Fibroblast of lung (primary cell): ENCODE measurements around the gene PDE9A. TPM values are rescaled to one million over a fixed set of nuclear protein-coding genes. Genes with fewer than 3 reads are reported as not detected.

Source experiments
- DNase-seq, 2 donors: peaks; one replicate each; pipeline versions ENCODE4 v3.0.0 to v3.0.0-alpha.2; 2010; ENCODE audit warnings: low read depth in 2 of 2
- H2AFZ ChIP-seq: 2 replicates; pipeline ENCODE4 v1.5.1; 2012; ENCODE audit warnings: low read length, control low read depth, inconsistent platforms
- H3K27ac ChIP-seq: 2 replicates; pipeline ENCODE4 v1.5.1; 2011; ENCODE audit warnings: low read length, control low read depth; ENCODE audit not compliant: insufficient read depth
- H3K27me3 ChIP-seq: 2 replicates; pipeline ENCODE4 v1.5.1; 2011; ENCODE audit warnings: mild to moderate bottlenecking, low read length; ENCODE audit not compliant: control insufficient read depth, insufficient read depth
- H3K36me3 ChIP-seq: 2 replicates; pipeline ENCODE4 v1.5.1; 2011; ENCODE audit warnings: low read length; ENCODE audit not compliant: control insufficient read depth, insufficient read depth
- H3K4me1 ChIP-seq: 2 replicates; pipeline ENCODE4 v1.5.1; 2011; ENCODE audit warnings: low read length; ENCODE audit not compliant: control insufficient read depth, insufficient read depth; ENCODE audit errors: extremely low read depth
- H3K4me2 ChIP-seq: 2 replicates; pipeline ENCODE4 v1.5.1; 2011; ENCODE audit warnings: low read length, control low read depth; ENCODE audit not compliant: insufficient read depth; ENCODE audit errors: extremely low read depth
- H3K4me3 ChIP-seq, 4 experiments: fragments of 200-600 bp in 1 of 4; sonication (generic) in 1 of 4; replicated peaks in 1 of 4; 2 replicates each; pipeline ENCODE4 v1.5.1; 2011 to 2016; ENCODE audit warnings: low read length in 4 of 4, low read depth in 3 of 4, mild to moderate bottlenecking in 3 of 4, control low read depth in 2 of 4, inconsistent platforms in 1 of 4, mixed read lengths in 1 of 4; ENCODE audit not compliant: insufficient read depth in 1 of 4; ENCODE audit errors: control extremely low read depth in 1 of 4
- H3K79me2 ChIP-seq: 2 replicates; pipeline ENCODE4 v1.5.1; 2012; ENCODE audit warnings: mild to moderate bottlenecking, low read length, inconsistent platforms; ENCODE audit not compliant: control insufficient read depth, insufficient read depth
- H3K9ac ChIP-seq: 2 replicates; pipeline ENCODE4 v1.5.1; 2011; ENCODE audit warnings: mild to moderate bottlenecking, low read length, control low read depth; ENCODE audit not compliant: insufficient read depth
- H3K9me3 ChIP-seq: 2 replicates; pipeline ENCODE4 v1.5.1; 2012; ENCODE audit warnings: low read depth, low read length; ENCODE audit not compliant: control insufficient read depth, insufficient read depth
- H4K20me1 ChIP-seq: 2 replicates; pipeline ENCODE4 v1.5.1; 2011; ENCODE audit warnings: low read length; ENCODE audit not compliant: control insufficient read depth, insufficient read depth; ENCODE audit errors: extremely low read depth
- EZH2 ChIP-seq: IDR thresholded peaks from 2 replicates; pipeline ENCODE4 v1.5.1; 2012; ENCODE audit warnings: low read length, control low read depth, mild to moderate bottlenecking; ENCODE audit errors: missing control alignments
- polyA plus RNA-seq, 2 donors: library from polyadenylated mRNA; depleted of rRNA in 1 of 2; stranded (reverse) in 1 of 2; unstranded in 1 of 2; fragments of >200 nt; gene quantifications; 2 replicates each; pipeline ENCODE4 v1.2.1, GENCODE V29; 2011 to 2012; ENCODE audit warnings: missing spikeins in 1 of 2
- total RNA-seq: library from RNA; depleted of rRNA; stranded (reverse); fragments of >200 nt; gene quantifications from 2 replicates; pipeline ENCODE4 v1.2.1, GENCODE V29; 2014
- TF ChIP-seq, protein P1 (sequence below), 2 donors: IDR thresholded peaks in 1 of 2; conservative IDR thresholded peaks in 1 of 2; 1 replicate in 1 of 2; 2 replicates in 1 of 2; pipeline ENCODE4 v1.5.1; 2011 to 2012; ENCODE audit warnings: low read length in 2 of 2, control low read depth in 1 of 2, inconsistent platforms in 1 of 2, low read depth in 1 of 2, mild to moderate bottlenecking in 1 of 2

The PDE9A gene
- total and polyA plus RNA-seq, 2 donors (not counting 1 experiment from before 2014, with no cell fraction given) = 1.8 to 4.4 TPM

DNA sequence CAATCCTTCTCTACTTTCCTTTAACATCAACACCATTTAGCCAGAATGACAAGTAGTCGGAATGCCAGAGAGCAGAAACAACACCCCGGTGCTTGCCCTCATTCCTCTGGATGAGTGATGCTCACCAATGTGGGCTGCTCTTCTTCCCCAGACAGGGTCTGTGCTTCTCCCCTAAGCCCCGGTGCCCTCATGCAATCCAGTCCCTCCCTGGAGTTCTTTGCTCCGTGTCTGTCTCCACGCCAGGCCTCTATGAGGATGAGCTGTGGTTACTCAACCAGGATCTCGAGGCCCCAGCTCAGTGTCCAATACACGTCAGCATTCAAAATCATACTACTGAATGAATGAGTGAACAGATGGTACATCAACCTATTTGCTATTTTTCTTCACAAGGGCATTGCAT lies 29.7 kb upstream of the PDE9A start:
- H3K36me3 ChIP-seq = no peaks in the 10 kb centered on the region
- H2AFZ ChIP-seq = no peak overlapping the region
- no peak overlapping the region for H3K9ac ChIP-seq
- peaks cover 3% of the 10 kb centered on the region for H3K27me3 ChIP-seq
- H4K20me1 ChIP-seq = no peaks in the 10 kb centered on the region
- H3K4me1 ChIP-seq = no peaks in the 10 kb centered on the region
- no peak overlapping the region for H3K27ac ChIP-seq
- no peaks in the 10 kb centered on the region for H3K9me3 ChIP-seq
- no peak overlapping the region for H3K4me2 ChIP-seq
- no peaks in the 10 kb centered on the region for H3K79me2 ChIP-seq
- TF ChIP-seq EZH2 = no peak
- TF ChIP-seq, protein P1, sequence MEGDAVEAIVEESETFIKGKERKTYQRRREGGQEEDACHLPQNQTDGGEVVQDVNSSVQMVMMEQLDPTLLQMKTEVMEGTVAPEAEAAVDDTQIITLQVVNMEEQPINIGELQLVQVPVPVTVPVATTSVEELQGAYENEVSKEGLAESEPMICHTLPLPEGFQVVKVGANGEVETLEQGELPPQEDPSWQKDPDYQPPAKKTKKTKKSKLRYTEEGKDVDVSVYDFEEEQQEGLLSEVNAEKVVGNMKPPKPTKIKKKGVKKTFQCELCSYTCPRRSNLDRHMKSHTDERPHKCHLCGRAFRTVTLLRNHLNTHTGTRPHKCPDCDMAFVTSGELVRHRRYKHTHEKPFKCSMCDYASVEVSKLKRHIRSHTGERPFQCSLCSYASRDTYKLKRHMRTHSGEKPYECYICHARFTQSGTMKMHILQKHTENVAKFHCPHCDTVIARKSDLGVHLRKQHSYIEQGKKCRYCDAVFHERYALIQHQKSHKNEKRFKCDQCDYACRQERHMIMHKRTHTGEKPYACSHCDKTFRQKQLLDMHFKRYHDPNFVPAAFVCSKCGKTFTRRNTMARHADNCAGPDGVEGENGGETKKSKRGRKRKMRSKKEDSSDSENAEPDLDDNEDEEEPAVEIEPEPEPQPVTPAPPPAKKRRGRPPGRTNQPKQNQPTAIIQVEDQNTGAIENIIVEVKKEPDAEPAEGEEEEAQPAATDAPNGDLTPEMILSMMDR (conservative IDR thresholded peaks at IDR 0.05 in 1 of 2, IDR thresholded peaks at IDR 0.05 in 1 of 2; ENCODE audit: low read depth in 1 of 2, low read length in 2 of 2) = no peak
- no peak for DNase-seq
- H3K4me3 ChIP-seq = no peak overlapping the region

DNA sequence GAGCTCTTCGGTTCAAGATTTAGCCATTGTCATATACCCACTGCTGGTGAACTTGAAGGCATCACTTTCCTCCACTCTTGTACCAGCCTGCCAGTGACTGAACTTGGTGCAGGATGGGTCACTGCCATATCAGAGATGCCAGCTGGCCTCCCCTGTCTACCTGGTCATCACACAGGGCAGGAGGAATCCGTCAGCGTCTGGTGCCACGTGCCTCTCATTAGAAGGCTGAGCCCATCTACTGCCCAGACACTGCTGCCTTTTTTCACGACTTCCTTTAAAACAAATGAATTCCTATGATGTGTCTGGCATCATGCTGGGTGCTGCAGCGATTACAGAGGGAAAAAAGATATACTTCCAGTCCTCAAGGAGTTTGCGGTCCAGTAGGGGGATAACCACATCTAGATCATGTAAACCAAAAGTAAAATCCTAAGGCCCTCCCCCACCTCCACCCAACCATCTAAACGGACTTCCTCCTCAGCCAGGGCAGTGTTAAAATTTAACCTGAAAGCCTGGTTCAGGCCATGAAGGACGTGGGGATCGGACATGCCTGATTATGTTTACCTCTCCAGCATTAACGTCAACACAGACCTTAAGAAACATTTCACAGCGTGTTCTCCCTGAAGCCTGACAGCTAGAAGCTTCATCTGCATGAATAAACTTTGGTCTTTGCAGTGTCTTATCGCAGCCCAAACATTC lies 29.2 kb upstream of the PDE9A start:
- H3K9me3 ChIP-seq = no peaks in the 10 kb centered on the region
- H4K20me1 ChIP-seq = no peaks in the 10 kb centered on the region
- peaks cover 3% of the 10 kb centered on the region for H3K27me3 ChIP-seq
- DNase-seq = no peak
- no peak overlapping the region for H3K4me2 ChIP-seq
- H3K27ac ChIP-seq = no peak overlapping the region
- no peaks in the 10 kb centered on the region for H3K79me2 ChIP-seq
- H3K4me1 ChIP-seq = no peaks in the 10 kb centered on the region
- no peak overlapping the region for H2AFZ ChIP-seq
- no peak overlapping the region for H3K4me3 ChIP-seq
- H3K9ac ChIP-seq = no peak overlapping the region
- no peak for TF ChIP-seq EZH2
- TF ChIP-seq, protein P1 (conservative IDR thresholded peaks at IDR 0.05 in 1 of 2, IDR thresholded peaks at IDR 0.05 in 1 of 2; ENCODE audit: low read depth in 1 of 2, low read length in 2 of 2) = no peak
- no peaks in the 10 kb centered on the region for H3K36me3 ChIP-seq

DNA sequence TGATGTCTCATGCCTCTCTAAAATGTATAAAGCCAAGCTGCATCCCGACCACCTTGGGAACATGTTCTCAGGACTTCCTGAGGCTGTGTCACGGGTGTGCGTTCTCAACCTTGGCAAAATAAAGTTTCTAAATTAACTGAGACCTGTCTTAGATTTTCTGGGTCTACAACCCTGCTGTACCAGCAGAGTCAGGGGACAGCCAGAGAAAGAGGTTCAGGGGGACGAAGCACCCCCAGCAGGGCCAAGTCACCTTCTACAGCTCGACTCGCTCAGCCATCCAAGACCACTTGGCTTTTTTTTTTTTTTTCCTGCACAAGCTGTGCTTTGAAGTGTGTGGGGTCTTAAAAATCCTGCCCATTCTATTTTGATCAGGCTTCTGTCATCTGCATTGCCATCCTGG lies 28.5 kb upstream of the PDE9A start:
- Histone ChIP-seq H3K27me3 (peaks cover 3% of the 10 kb centered on the region), H3K9me3 (no peaks in the 10 kb centered on the region), H3K79me2 (no peaks in the 10 kb centered on the region), H3K9ac (no peak overlapping the region), H3K4me2 (no peak overlapping the region), H3K27ac (no peak overlapping the region), H2AFZ (no peak overlapping the region), H3K4me1 (no peaks in the 10 kb centered on the region), H4K20me1 (no peaks in the 10 kb centered on the region), H3K4me3 (no peak overlapping the region), H3K36me3 (no peaks in the 10 kb centered on the region)
- no peak for DNase-seq
- TF ChIP-seq, protein P1 (conservative IDR thresholded peaks at IDR 0.05 in 1 of 2, IDR thresholded peaks at IDR 0.05 in 1 of 2; ENCODE audit: low read depth in 1 of 2, low read length in 2 of 2) = no peak
- no peak for TF ChIP-seq EZH2
